Mesothelial cell of epicardium (in vitro differentiated cells): ENCODE results near the gene BEND7. TPM values are rescaled to one million over a fixed set of nuclear protein-coding genes. Genes with fewer than 3 reads are reported as not detected.

Experiments
- DNase-seq, 2 experiments: peaks; one replicate each; pipeline ENCODE4 v3.0.0; 2021; ENCODE audit warnings: low spot score in 2 of 2; ENCODE audit not compliant: unreplicated experiment in 2 of 2
- H3K27ac Mint-ChIP-seq: 2 replicates; pipeline ENCODE4 v1.8.0; 2021; ENCODE audit warnings: mixed read lengths
- H3K27me3 Mint-ChIP-seq: 2 replicates; pipeline ENCODE4 v1.8.0; 2021; ENCODE audit warnings: low read depth, mixed read lengths
- H3K36me3 Mint-ChIP-seq: 2 replicates; pipeline ENCODE4 v1.8.0; 2021; ENCODE audit warnings: mixed read lengths
- H3K4me1 Mint-ChIP-seq: 2 replicates; pipeline ENCODE4 v1.8.0; 2021; ENCODE audit warnings: mixed read lengths
- H3K4me3 Mint-ChIP-seq: 2 replicates; pipeline ENCODE4 v1.8.0; 2021; ENCODE audit warnings: mild to moderate bottlenecking, moderate library complexity, mixed read lengths
- H3K9me3 Mint-ChIP-seq: 2 replicates; pipeline ENCODE4 v1.8.0; 2021; ENCODE audit warnings: mixed read lengths
- CTCF ChIP-seq: fragments of 200-600 bp; sonication (generic); IDR thresholded peaks from one replicate; pipeline ENCODE4 v1.5.0; 2021; ENCODE audit warnings: antibody characterized with exemption; ENCODE audit not compliant: unreplicated experiment
- total RNA-seq: library from RNA; stranded (reverse); gene quantifications from 3 replicates; pipeline ENCODE4 v1.2.1, GENCODE V29; 2021

Gene BEND7
- total RNA-seq, 1 donor from 2014 or later: 38.2 TPM

- Mint-ChIP-seq H3K4me3 (no peak overlapping the region), H3K27ac (no peak overlapping the region), H3K9me3 (peaks cover 16% of the 10 kb centered on the region), H3K27me3 (no peaks in the 10 kb centered on the region), H3K36me3 (peaks cover 34% of the 10 kb centered on the region), H3K4me1 (no peaks in the 10 kb centered on the region)
- TF ChIP-seq CTCF: no peak
- DNase-seq: no peak
Measured at GRCh38 chr10:13457958-13458686, 70.7 kb downstream of the BEND7 start.

- Mint-ChIP-seq H3K27ac (no peak overlapping the region), H3K4me3 (no peak overlapping the region)
- no peak for DNase-seq
Measured at GRCh38 chr10:13453896-13454295, 74.9 kb downstream of the BEND7 start.

GRCh38 chr10:13450069-13450468 lies 78.7 kb downstream of the BEND7 start:
- DNase-seq: no peak
- Mint-ChIP-seq H3K27me3 (no peaks in the 10 kb centered on the region), H3K27ac (no peak overlapping the region), H3K4me3 (no peak overlapping the region), H3K36me3 (peaks cover 33% of the 10 kb centered on the region), H3K4me1 (no peaks in the 10 kb centered on the region), H3K9me3 (no peaks in the 10 kb centered on the region)
- TF ChIP-seq CTCF: no peak

More at GRCh38 chr10:13453896-13454295, 74.9 kb downstream of the BEND7 start:
- Mint-ChIP-seq H3K4me1 (no peaks in the 10 kb centered on the region), H3K9me3 (no peaks in the 10 kb centered on the region), H3K36me3 (peaks cover 10% of the 10 kb centered on the region), H3K27me3 (no peaks in the 10 kb centered on the region)
- no peak for TF ChIP-seq CTCF

- no peak for DNase-seq
- H3K4me3 Mint-ChIP-seq: no peak overlapping the region
- H3K4me1 Mint-ChIP-seq: no peaks in the 10 kb centered on the region
- H3K36me3 Mint-ChIP-seq: peaks cover 33% of the 10 kb centered on the region
- no peaks in the 10 kb centered on the region for H3K9me3 Mint-ChIP-seq
- TF ChIP-seq CTCF: no peak
- no peak overlapping the region for H3K27ac Mint-ChIP-seq
- H3K27me3 Mint-ChIP-seq: no peaks in the 10 kb centered on the region
Measured at GRCh38 chr10:13449296-13449695, 79.5 kb downstream of the BEND7 start.

- Mint-ChIP-seq H3K27me3 (no peaks in the 10 kb centered on the region), H3K36me3 (peaks cover 29% of the 10 kb centered on the region), H3K4me3 (no peak overlapping the region), H3K4me1 (no peaks in the 10 kb centered on the region), H3K27ac (no peak overlapping the region), H3K9me3 (no peaks in the 10 kb centered on the region)
- no peak for TF ChIP-seq CTCF
- no peak for DNase-seq
Measured at GRCh38 chr10:13448216-13448615, 80.6 kb downstream of the BEND7 start.
